ENCODE results near the gene CHCHD4.
"Not testable (repeated sequence)": the region's sequence is repeated elsewhere in the genome, so short reads cannot be mapped to it uniquely, and the experiment has no call there.

Gene CHCHD4

DNA sequence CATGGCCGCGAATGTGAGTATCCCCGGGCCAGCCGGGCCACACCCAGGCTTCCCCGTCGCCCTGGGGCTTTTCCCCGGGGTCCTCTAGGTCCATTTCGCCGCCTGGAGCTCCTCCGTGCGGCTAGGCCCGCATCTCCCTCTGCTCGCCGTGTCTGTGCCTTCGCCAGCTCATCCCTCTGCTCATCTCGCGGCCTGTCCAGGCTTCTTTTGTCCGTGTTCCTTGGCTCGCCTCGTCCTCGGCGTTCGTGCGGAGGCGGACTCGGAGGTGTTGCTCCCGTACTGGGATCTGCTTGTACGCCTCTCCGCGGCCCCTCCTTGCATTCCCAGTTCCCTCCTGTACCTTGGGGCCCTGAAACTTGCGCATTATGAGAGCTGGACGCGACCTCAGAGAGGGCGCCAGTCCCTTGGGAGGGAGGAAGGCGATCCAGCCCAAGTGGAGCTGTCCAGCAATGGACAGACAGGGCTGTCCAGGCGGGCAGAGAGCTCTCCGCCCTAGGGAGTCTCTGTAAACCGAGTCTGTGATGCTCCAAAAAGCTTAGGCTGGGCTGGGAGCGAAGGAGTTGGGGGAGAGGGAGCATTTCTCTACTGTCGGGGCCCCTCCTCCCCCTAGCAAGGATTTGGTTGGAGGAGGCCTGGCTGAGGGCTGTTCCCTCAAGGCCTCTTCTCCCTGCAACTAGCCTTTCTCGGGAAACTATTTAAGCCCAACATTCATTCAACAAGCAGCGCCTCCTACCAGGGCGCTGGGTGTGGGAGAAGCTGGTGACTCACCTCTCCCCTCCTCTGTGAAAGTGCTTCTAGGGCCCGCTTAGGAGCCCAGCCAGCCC lies 735 bp upstream of the CHCHD4 start:
- peak; percentile 34; the same call in 1 of the 2 replicates for TF ChIP-seq POLR2A (IDR thresholded peaks at IDR 0.05; ENCODE audit: low read depth, low read length)
- FAIRE-seq (no peak), DNase-seq (ENCODE audit: insufficient read length, low spot score) (peak; percentile 86)

DNA sequence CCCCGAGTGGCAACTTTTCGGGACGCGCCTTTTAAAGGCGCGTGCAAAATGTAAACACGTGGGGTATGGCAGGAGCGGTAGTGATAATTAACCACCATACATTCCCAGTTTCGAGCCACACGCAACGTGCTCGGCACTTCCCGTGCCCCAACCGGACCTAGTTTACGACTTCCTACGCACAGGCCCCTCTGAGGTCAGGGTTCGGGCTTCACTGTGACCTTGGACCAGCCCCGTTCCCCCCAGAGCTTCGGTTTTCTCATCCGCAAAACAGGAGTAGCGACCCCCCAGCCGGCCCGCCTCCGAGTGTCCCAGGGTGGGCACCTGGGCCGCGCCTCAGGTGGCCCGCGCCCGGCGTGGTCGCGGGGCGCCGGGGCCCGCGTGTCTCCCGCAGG lies 451 bp downstream of the CHCHD4 start:
- TF ChIP-seq POLR2A (IDR thresholded peaks at IDR 0.05; ENCODE audit: low read depth, low read length): no peak
- DNase-seq (ENCODE audit: insufficient read length, low spot score) (no peak), FAIRE-seq (no peak)

DNA sequence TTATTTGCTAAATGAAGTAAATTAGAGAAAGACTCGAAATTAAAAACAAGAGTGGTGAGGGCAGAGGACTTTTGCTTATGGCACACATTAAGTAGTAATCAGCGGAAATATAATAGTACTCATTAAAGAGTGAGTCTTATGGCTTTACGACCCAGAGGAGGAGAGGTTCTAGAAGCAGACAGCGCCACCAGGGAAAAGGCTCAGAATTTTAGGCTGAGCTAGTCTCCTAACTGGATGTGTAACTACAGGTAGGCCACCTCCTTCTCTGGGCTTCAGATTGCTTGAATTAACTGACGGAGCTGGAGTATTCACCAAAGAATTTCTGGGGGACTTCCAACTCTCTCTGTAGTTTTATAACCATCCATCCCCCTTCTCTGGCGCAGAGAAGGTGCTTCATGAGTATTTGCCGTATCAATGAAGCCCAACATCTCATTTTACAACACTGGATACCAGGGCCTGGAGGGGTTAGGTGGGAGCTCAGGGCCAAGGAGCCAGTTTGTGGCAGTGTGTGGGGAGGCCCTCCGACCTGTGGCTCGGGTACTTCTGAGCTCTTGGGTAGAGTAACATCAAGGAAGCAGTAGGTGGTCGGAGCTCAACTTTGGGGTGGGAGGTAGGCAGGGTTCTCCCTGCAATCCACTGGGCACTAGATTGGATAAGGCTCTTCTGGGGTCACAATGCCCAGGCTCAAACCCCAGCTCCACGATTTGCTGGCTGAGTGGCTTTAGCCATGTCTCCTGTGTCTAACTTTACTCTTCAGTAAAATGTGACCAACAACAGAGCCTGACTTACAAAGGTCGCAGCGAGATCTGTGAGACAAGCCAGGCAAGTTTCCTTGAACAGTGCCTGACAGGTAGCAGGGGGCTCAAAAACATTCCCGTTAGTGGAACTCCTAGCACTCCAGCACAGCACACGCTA lies 1.1 kb downstream of the CHCHD4 start:
- no peak for FAIRE-seq
- TF ChIP-seq POLR2A (IDR thresholded peaks at IDR 0.05; ENCODE audit: low read depth, low read length): no peak
- no peak for DNase-seq (ENCODE audit: insufficient read length, low spot score)

DNA sequence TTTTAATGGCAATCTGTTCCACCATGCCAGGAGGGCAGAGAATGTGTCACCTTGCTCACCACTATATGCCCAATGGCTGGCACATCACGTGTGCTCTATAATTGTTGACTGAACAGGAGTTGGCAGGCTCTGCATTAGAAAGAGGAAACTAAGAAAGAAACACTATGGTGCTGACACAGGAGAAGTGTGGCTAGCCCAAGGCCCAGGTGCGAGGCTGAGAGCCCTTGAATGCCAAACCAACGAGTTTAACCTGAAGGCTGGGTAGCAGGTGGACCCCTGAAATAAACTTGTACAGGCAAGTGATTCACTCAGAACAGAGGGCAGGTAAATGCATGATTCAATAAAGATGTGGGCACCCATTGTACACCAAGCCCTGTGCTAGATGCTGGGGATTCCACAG lies 2.4 kb downstream of the CHCHD4 start:
- no peak for TF ChIP-seq POLR2A (IDR thresholded peaks at IDR 0.05; ENCODE audit: low read depth, low read length)
- FAIRE-seq (no peak), DNase-seq (ENCODE audit: insufficient read length, low spot score) (no peak)

DNA sequence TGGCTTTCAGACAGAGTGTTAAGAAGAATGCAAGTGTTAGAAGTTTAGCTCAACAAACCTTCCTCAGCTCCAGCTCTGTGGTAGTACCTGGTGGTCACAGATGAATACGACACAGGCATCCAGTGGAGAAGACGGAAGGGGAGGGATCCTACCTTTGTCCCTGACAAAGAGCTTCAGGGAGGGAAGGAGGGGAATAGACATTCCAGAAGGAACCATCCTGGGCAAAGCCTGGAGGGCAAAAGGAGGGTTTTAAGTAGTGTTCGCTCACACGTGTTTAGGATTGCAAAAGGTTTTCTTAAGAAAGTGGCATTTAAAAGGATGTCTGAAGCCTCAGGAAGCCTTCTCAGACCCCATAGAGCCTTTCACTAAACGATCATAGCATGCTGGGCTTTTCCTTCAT lies 2.8 kb downstream of the CHCHD4 start:
- FAIRE-seq (no peak), DNase-seq (ENCODE audit: insufficient read length, low spot score) (no peak)
- TF ChIP-seq POLR2A (IDR thresholded peaks at IDR 0.05; ENCODE audit: low read depth, low read length): no peak

DNA sequence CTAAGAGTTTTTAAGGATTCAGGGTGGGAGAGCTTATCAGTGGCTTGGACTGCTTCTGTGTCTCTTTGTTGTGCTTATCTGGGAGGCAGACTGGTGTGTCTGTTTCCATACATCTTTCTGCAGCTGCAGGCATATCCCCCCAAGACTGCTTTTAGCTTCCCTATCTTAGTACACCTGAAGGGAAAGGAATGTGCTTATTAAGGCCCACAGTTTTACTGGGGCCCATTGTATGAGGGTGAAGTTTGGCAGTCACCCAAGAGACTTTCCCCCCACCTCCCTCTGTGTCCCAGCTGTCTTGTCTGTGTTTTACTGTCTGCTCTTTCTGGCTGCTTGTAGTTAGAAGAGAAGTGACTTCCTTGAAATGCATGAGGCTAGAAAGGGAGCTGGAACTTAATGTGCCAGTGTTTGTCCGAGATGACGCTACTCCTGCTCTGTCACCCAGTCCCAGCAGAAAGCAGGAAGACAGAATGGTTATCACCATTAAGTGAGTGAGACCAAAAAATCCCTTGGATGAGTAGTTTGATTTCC lies 3.7 kb downstream of the CHCHD4 start:
- DNase-seq (ENCODE audit: insufficient read length, low spot score); FAIRE-seq: not testable (repeated sequence)

DNA sequence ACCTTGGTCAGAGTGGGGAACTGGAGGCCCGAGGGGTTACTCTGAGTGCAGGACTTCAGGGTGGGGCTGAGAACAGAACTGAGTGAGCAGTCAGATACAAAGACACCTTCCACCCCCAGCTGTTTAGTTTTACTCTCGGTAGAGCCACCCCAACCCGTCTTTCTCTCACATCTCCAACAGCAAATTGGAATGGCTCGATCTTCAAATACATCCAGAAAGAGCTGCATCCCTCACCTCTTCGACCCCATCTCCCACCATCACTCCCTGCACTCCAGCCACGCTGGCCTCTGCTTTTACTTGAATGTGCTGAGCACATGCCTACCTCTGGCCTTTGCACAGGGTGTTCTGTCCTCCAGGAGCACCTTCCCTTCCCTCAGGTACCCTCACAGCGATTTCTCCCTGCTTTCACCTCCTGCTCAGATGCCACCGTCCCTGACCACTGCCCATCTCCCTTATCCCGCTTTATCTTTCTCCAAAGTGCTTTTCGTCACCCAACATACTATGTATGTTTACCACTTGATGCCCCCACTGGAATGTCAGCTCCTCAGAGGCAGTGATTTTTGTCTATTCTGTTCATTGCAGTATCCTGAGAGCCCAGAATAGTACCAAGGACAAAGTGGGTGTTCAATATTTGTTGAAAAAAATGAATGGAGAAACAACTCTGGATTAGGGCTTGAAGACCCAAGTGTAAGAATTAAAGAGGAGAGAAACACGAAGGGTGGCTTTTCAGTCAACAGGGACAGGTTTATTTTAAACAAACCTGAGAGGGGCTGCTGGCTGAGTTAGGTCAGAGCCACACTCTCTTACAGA lies 4.4 kb downstream of the CHCHD4 start:
- no peak for FAIRE-seq
- no peak for TF ChIP-seq POLR2A (IDR thresholded peaks at IDR 0.05; ENCODE audit: low read depth, low read length)
- no peak for DNase-seq (ENCODE audit: insufficient read length, low spot score)

DNA sequence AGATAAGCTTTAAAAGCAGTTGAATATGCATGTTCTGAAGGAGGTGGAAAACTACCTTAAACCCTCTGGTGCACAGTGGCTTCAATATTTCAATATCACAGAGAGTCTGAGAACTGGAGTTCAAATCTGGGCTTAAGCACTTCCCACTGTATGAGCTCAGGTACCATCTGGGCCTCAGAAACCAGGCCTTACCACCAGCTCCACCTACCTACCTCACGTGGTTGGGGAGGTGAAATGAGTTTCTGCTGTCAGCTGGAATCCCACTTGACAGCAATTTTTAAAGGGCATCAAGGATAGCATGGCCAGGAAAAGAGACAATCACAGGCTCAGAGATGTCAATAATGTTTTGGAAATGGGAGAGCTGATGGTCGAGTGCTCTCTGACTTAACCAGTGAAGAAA lies 5.0 kb downstream of the CHCHD4 start:
- FAIRE-seq (no peak), DNase-seq (ENCODE audit: insufficient read length, low spot score) (no peak)
- no peak for TF ChIP-seq POLR2A (IDR thresholded peaks at IDR 0.05; ENCODE audit: low read depth, low read length)

DNA sequence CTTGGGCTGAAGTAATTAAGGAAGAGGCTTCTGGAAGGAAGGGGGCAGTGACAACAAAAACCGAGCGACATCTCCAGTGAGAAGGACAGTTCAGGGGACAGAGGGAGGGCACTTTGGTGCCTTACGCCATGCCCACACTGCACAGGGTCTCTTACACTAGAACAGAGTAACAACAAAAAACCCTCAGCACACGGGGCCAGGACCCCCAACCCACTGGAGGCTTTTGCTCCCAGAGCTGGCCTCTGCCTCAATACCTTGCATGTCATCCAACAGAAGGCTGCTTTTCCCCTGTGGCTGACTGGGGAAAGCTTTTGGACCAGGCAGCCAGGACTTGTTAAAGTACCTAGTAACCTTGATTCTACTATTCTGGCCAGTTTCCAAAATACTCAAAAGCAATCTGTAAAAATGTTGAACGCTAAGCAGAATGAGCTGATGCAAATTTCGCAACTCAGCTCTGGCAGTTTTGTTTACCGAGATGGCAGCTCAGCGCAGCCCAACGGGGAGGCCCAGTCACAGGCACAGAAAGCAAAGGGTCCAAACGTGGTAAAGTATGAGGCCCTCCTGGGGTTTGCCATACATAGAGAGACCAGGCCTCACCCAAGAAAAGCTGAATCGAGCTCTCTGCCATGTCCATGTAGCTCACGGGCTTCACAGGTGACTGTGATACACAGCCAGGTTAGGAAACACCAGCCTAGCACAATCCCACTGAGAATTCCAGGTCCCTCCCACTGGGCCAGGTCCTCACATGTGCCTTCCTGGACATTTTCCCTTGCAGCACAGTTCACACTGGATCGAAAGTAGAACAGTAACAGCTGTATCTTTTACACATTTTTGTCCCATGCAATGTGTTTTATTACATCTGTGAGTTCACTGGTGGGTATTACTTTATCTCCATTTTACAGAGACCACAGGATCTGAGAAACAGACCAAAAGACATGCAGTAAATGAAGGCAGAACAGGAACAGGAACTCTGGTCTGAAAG lies 6.0 kb downstream of the CHCHD4 start:
- no peak for TF ChIP-seq POLR2A (IDR thresholded peaks at IDR 0.05; ENCODE audit: low read depth, low read length)
- no peak for FAIRE-seq
- no peak for DNase-seq (ENCODE audit: insufficient read length, low spot score)

DNA sequence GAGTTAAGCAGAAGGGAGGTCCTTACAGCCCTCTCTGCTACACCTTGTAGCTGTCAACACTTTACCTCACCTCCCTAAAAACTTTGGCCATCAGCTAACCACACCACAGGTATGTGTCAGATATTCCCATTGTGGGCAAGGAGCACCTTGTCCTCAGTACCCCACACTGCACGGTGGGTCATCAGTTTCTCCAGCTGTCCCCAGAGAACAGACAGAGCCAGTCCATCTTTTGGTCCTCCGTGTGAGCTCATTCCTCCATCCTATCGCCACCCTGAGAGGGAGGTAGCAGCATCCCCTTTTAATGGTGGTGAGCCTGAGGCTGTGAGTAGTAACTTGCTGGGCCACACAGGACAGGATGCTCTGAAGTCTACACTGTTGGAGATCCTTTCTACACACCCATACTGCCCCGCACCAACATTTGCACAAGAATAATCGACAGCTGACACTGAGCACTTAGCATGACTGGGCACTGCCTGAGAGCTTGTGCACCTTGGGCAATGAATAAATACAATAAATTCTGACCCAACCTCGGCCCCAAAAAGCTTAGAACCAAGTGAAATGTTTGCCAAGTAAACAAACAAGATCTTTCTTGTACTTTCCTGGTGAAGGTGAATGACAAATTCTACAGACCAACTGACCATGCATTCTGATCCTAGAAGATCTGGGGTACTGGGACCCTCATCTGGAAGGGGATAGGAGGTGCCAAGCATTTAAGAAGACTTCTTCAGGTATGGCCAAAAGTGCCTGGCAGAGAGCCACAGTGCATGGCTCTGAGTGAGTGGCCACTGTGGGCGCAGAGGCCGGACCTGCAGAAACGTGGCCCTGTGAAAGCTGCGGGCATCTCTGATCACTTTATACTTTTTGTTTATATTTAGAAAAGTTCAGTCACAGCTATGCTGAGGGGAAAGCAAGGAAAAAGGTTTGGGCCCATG lies 6.9 kb downstream of the CHCHD4 start:
- TF ChIP-seq POLR2A (IDR thresholded peaks at IDR 0.05; ENCODE audit: low read depth, low read length): no peak
- no peak for DNase-seq (ENCODE audit: insufficient read length, low spot score)
- FAIRE-seq: no peak

DNA sequence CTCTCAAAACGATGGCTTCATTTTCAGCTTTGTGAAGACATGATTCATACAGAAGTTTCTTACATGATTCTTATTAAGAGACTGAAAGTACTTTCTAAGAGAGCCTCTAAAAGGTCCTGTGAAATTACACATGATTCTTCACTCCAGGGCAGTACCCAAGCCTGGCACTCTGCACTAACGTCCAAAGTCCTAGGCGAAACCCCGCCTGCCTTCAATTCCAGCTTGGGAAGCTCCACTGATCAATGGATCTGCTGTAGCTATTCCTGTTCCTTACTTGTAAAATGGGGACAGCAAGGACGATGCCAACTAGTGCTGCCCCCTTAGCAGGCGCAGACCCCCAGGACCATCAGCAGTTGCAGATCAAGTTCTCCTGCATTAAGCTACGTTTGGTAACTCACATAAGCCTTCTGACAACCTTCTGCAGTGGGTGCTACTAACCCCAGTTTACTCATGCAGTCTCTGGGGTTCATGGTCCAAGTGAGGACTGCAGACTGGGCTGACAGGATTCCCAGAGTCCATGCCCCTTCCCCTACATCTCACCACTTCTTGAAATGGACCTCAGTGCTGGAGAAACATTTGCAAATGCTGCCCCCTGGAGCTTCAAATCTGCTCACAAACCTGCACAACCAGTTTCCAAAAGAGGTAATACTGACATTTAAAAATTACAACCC lies 10.6 kb downstream of the CHCHD4 start:
- no peak for DNase-seq (ENCODE audit: insufficient read length, low spot score)
- no peak for TF ChIP-seq POLR2A (IDR thresholded peaks at IDR 0.05; ENCODE audit: low read depth, low read length)
- no peak for FAIRE-seq
